Esophagus (tissue), 2 donors: Measurements from ENCODE around the gene MSANTD1. TPM values are rescaled to one million over a fixed set of nuclear protein-coding genes. Genes with fewer than 3 reads are reported as not detected.

Source experiments
- H3K27ac ChIP-seq, 2 donors: one replicate each; pipeline ENCODE4 v1.5.1; 2013; ENCODE audit warnings: low read depth in 2 of 2, mild to moderate bottlenecking in 2 of 2, inconsistent platforms in 1 of 2, low read length in 1 of 2, moderate library complexity in 1 of 2
- H3K27me3 ChIP-seq, 2 donors: one replicate each; pipeline ENCODE4 v1.6.1; 2013; ENCODE audit warnings: low read length in 2 of 2, control low read depth in 1 of 2, mild to moderate bottlenecking in 1 of 2; ENCODE audit not compliant: insufficient read depth in 2 of 2, control insufficient read depth in 1 of 2
- H3K36me3 ChIP-seq, 2 donors: one replicate each; pipeline ENCODE4 v1.6.1; 2013; ENCODE audit warnings: low read length in 1 of 2; ENCODE audit not compliant: control insufficient read depth in 2 of 2, insufficient read depth in 2 of 2
- H3K4me1 ChIP-seq, 2 donors: one replicate each; pipeline ENCODE4 v1.6.1; 2013; ENCODE audit warnings: low read length in 1 of 2; ENCODE audit not compliant: control insufficient read depth in 2 of 2, insufficient read depth in 2 of 2
- H3K4me3 ChIP-seq, 2 donors: one replicate each; pipeline ENCODE4 v1.5.1; 2013; ENCODE audit warnings: low read length in 2 of 2, mild to moderate bottlenecking in 2 of 2, low read depth in 1 of 2, moderate library complexity in 1 of 2
- H3K9me3 ChIP-seq, 2 donors: one replicate each; pipeline ENCODE4 v1.6.1; 2013; ENCODE audit warnings: mild to moderate bottlenecking in 2 of 2, low read depth in 1 of 2, low read length in 1 of 2, moderate library complexity in 1 of 2; ENCODE audit not compliant: control insufficient read depth in 2 of 2, insufficient read depth in 1 of 2
- WGBS, 2 donors: extraction: QIAGEN DNeasy Blood & Tissue Kit; methylation state at CpG; one replicate each; pipeline ENCODE4 v1.1.7; 2013; 5-methylcytosine and 5-hydroxymethylcytosine counted together
- polyA plus RNA-seq, 2 donors: library from polyadenylated mRNA; stranded (reverse); fragments of 200-250 nt; gene quantifications; one replicate each; pipeline ENCODE4 v1.2.3, GENCODE V29; 2013
- donor health status: healthy with polysubstance abuse.
- donor health status: Bipolar disorder and iron deficiency.

The MSANTD1 gene
- polyA plus RNA-seq, 2 donors, result 0.16 to 0.61 TPM

- Histone ChIP-seq H3K9me3 (no peaks in the 10 kb centered on the region), H3K27me3 (no peaks in the 10 kb centered on the region), H3K4me1 (peaks cover 0 to 4% of the 10 kb centered on the region in 2 donors), H3K27ac (no peak overlapping the region), H3K36me3 (peaks cover 0 to 26% of the 10 kb centered on the region in 2 donors), H3K4me3 (no peak overlapping the region)
- WGBS, 2 donors, result 94% methylated on average over 18 of the region's 18 CpGs
Observed at GRCh38 chr4:3206439-3207100, 42.4 kb upstream of the MSANTD1 start.

- no peak overlapping the region for H3K27ac ChIP-seq
- H3K27me3 ChIP-seq, result no peaks in the 10 kb centered on the region
- 84 to 89% methylated on average over 5 of the region's 5 CpGs for WGBS, 2 donors
- H3K4me3 ChIP-seq, result no peak overlapping the region
- H3K36me3 ChIP-seq, result peaks cover 8 to 31% of the 10 kb centered on the region in 2 donors
- H3K4me1 ChIP-seq, result no peaks in the 10 kb centered on the region
- no peaks in the 10 kb centered on the region for H3K9me3 ChIP-seq
Observed at GRCh38 chr4:3207531-3208037, 41.4 kb upstream of the MSANTD1 start.

GRCh38 chr4:3208826-3209225 lies 40.1 kb upstream of the MSANTD1 start:
- H3K27me3 ChIP-seq, result no peaks in the 10 kb centered on the region
- no peak overlapping the region for H3K27ac ChIP-seq
- no peaks in the 10 kb centered on the region for H3K4me1 ChIP-seq
- H3K36me3 ChIP-seq, result peaks cover 19 to 42% of the 10 kb centered on the region in 2 donors
- 95 to 96% methylated on average over 14 of the region's 14 CpGs for WGBS, 2 donors
- no peak overlapping the region for H3K4me3 ChIP-seq
- no peaks in the 10 kb centered on the region for H3K9me3 ChIP-seq

DNA sequence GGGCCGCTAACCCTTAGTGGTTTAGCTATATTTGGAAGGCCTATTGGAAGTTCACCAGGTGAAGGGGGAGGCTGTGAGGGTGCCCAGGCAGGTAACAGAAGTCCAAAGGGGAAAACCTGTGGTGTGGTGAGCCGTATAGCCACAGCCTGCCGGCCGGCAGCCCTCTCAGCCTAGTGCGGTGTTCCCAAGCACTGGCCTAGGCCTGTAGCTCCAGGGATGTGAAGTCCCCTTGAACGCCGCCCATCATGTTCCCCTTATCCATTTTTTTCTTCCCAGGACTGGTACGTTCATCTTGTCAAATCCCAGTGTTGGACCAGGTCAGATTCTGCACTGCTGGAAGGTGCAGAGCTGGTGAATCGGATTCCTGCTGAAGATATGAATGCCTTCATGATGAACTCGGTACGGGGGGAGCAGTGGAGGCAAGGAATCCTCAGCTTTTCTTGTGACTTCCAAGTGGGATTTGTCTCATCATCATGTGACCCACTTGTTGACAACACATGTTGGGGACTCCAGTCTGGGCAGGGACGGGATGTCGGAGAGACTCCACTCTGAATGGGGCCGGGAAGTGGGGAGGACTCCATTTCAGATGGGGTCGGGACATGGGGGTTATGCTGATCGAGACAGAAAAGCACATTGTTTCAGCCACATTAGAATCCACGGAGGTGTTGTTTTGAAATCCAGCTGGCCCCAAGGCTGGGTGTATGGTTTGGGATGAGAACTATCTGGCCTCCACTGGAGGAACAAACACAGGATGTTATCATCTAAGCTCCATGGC lies 39.2 kb upstream of the MSANTD1 start:
- H3K4me1 ChIP-seq, result no peaks in the 10 kb centered on the region
- WGBS, 2 donors, result 96 to 97% methylated on average over 17 of the region's 17 CpGs
- no peak overlapping the region for H3K4me3 ChIP-seq
- H3K9me3 ChIP-seq, result no peaks in the 10 kb centered on the region
- no peaks in the 10 kb centered on the region for H3K27me3 ChIP-seq
- H3K27ac ChIP-seq, result no peak overlapping the region
- peaks cover 22 to 44% of the 10 kb centered on the region in 2 donors for H3K36me3 ChIP-seq

DNA sequence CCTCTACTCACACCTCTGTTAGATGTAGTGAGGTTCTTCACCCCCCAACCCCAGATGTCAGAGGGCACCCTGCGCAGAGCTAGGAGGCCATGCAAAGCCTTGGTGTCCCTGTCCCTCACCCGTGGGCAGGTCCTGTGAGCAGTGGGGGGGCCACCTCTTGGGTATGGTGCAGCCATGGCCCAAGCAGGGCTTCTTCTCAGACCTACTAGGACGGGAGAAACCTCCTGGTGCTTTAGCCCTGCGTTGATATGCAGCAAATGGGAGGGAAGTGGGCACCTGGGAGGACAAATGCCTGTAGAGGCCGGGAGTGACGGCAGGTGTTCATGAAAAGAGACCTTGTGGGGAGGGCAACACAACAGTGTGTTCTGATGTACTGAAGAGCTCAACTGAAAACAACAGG lies 38.5 kb upstream of the MSANTD1 start:
- WGBS, 2 donors, result 88 to 96% methylated on average over 6 of the region's 6 CpGs
- no peaks in the 10 kb centered on the region for H3K27me3 ChIP-seq
- H3K9me3 ChIP-seq, result no peaks in the 10 kb centered on the region
- peaks cover 22 to 49% of the 10 kb centered on the region in 2 donors for H3K36me3 ChIP-seq
- no peaks in the 10 kb centered on the region for H3K4me1 ChIP-seq
- no peak overlapping the region for H3K27ac ChIP-seq
- H3K4me3 ChIP-seq, result no peak overlapping the region

DNA sequence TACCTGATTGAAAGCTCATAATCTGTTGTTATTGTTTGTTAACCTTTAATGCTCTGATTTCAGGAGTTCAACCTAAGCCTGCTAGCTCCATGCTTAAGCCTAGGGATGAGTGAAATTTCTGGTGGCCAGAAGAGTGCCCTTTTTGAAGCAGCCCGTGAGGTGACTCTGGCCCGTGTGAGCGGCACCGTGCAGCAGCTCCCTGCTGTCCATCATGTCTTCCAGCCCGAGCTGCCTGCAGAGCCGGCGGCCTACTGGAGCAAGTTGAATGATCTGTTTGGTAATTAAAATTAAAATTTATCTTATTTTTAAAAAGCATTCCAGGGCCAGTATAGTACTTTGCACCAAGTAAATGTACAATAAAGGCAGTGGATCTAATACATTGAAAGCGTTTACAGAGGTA lies 37.1 kb upstream of the MSANTD1 start:
- Histone ChIP-seq H3K4me3 (no peak overlapping the region), H3K4me1 (no peaks in the 10 kb centered on the region), H3K27me3 (no peaks in the 10 kb centered on the region), H3K36me3 (peaks cover 22 to 51% of the 10 kb centered on the region in 2 donors), H3K27ac (no peak overlapping the region), H3K9me3 (no peaks in the 10 kb centered on the region)
- 97 to 98% methylated on average over 8 of the region's 8 CpGs for WGBS, 2 donors

GRCh38 chr4:3212391-3213105 lies 36.4 kb upstream of the MSANTD1 start:
- WGBS, 2 donors, result 92 to 94% methylated on average over 12 of the region's 12 CpGs
- Histone ChIP-seq H3K4me3 (no peak overlapping the region), H3K4me1 (no peaks in the 10 kb centered on the region), H3K27ac (no peak overlapping the region), H3K9me3 (no peaks in the 10 kb centered on the region), H3K36me3 (peaks cover 22 to 49% of the 10 kb centered on the region in 2 donors), H3K27me3 (no peaks in the 10 kb centered on the region)

DNA sequence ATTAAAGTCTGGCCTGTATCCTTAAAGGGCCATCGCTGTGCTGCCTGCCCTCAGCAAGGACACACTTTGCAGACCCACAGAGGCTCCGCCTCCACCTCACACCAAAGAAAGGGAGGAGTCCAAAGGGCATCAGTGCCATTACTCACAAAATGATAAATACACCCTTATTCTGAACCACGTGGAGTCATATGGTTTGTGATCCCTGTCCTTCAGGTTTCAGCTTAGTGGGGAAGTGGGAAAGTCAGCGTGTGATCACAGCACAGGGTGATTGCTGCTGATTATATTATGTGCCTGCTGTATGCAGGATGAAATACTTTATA lies 35.9 kb upstream of the MSANTD1 start:
- no peaks in the 10 kb centered on the region for H3K4me1 ChIP-seq
- no peak overlapping the region for H3K4me3 ChIP-seq
- no peaks in the 10 kb centered on the region for H3K27me3 ChIP-seq
- peaks cover 22 to 53% of the 10 kb centered on the region in 2 donors for H3K36me3 ChIP-seq
- no peak overlapping the region for H3K27ac ChIP-seq
- no peaks in the 10 kb centered on the region for H3K9me3 ChIP-seq
- WGBS, 2 donors, result 76 to 90% methylated on average over 4 of the region's 4 CpGs

GRCh38 chr4:3213661-3214250 lies 35.2 kb upstream of the MSANTD1 start:
- no peaks in the 10 kb centered on the region for H3K9me3 ChIP-seq

More at GRCh38 chr4:3213661-3214250, 35.2 kb upstream of the MSANTD1 start:
- no peaks in the 10 kb centered on the region for H3K27me3 ChIP-seq
- H3K27ac ChIP-seq, result no peak overlapping the region
- no peaks in the 10 kb centered on the region for H3K4me1 ChIP-seq
- 94% methylated on average over 15 of the region's 15 CpGs for WGBS, 2 donors
- H3K36me3 ChIP-seq, result peaks cover 22 to 54% of the 10 kb centered on the region in 2 donors
- H3K4me3 ChIP-seq, result no peak overlapping the region
